HG03280 (cell line): ENCODE measurements around the gene SOX6.
"Not testable (repeated sequence)": the region's sequence is repeated elsewhere in the genome, so short reads cannot be mapped to it uniquely, and the experiment has no call there.

Experiments
- ATAC-seq: cut with Tn5 transposase; IDR thresholded peaks from one replicate; pipeline ENCODE4 v1.9.1; 2021; ENCODE audit warnings: mild to moderate bottlenecking, moderate library complexity; ENCODE audit not compliant: unreplicated experiment

SOX6 gene

DNA sequence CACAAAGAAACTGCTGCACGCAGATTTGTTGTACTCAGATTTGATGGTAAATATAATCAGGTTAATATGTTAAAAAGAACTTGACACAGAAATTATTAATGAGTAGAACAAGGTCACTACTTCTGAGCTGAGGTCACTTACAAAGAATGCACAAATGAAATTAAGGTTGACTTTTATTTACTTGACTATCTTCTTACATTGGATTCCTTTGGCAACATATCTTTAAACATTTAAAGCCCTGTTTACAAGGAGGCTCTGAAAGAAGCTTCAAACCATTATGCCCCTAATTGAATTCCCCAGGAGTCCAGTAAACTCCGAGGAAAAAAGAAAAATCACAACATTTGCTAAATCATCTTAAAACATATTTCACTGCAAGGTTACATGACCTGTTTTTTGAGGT, 245.5 kb downstream of the SOX6 start:
- no peak for ATAC-seq

DNA sequence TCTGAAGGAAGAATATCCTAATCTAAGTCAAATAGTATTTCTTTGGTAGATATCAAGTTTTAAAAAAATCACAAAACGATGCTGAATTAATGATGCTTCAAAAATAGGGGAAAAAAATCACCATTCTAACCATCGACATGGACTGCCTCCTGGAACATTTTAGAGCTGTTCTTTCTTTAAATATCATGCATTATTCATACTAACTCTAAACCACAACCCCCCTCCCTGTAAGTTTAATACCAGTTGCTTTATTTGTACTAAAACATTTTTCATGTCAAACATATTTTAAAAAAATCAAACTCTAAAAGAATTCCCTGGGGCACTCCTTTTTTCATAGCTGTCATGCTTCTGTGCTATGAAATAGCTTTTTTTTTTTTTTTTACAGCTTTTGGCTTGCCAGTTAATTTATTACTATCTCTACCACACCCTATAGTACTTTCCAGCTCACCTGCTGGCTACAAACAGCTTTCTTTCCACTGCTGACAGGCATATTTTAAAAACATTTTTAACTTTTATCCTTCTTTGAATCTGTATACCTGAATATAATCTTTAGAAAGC, 256.9 kb downstream of the SOX6 start:
- no peak for ATAC-seq

DNA sequence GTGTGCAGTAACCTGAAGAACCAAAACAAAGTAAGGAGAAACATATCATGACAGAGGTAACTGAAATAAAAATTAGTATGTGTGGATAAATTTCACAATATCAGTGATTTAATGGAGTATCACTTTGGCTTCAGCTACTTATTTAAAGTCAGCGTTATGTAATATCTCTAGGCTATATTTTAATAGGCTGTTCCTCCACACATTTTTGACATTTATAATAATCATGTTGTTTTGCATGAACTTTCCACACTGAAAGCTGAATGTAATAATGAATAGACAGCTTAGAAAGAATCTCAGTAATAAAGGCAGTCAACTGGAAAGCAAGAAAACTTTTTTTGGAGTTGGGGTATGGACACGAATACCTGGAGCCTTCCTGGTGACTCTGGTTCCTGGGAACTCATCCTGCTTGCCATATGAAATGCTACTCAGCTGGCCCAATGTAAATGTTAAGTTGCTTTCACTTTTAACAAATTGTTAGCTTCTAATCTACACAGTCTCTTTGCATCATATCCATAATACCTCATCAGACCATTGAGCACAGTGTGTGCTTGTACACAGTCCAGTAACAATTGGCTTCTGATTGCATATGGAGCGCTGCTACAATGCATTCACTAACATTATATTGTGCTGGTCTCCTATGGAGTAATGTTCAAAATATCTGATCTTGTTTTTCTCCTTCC, 257.7 kb downstream of the SOX6 start:
- ATAC-seq: no peak

DNA sequence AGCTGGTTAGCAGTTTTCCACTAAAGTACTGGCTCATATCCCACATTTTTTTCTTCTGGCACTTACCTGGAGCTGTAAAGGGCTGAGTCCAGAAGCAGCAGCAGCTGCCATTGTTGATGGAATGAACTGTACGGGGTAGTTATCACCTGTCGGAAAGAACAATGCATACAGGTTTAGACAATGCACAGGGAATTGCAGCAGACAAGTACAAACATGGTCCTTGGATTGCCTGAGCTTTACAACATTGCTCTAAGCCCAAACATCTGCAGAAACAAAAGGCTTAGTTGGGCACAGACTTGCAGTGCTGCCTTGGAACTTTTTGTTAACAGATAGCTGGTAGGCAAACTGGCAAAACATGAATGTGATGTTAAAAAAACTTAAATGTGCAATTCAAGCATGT, 258.8 kb downstream of the SOX6 start:
- no peak for ATAC-seq

DNA sequence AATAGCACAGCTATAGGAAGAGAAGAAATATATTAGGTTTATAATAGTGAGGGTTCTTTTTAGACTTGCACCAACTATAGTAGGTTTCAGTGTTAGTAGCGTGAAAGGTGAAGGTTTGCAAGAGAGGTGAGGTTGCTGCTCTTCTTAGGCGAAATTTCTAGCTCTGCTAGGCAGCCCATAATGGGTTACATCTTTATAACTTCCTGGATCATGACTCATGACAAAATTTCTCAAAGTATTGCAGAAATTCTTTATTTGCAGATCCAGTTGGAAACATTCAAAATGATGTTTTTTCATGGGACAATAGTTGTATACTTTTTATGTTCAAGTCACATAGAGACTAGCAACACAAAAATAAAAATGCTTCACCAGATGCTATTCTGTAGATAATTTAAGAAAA, 260.0 kb downstream of the SOX6 start:
- ATAC-seq: no peak

DNA sequence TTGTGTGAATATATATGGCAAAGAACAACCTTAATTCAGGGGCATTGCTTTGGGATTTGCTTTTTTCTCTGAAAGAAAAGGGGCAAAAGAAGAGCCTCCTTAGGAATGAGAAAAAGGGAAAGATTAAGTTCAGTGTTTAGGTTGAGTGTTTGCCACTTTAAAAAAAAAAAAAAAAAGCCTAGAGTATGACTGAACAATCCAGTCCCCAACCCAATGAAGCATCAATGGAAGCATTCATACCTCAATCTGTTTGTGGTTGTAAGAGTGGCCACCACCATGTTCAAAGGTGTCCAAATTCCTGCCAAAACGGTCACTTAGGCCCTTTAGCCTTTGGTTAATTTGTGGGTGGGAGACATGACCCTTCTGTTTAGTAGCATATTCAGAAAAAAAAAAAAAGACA, 260.6 kb downstream of the SOX6 start:
- no peak for ATAC-seq

DNA sequence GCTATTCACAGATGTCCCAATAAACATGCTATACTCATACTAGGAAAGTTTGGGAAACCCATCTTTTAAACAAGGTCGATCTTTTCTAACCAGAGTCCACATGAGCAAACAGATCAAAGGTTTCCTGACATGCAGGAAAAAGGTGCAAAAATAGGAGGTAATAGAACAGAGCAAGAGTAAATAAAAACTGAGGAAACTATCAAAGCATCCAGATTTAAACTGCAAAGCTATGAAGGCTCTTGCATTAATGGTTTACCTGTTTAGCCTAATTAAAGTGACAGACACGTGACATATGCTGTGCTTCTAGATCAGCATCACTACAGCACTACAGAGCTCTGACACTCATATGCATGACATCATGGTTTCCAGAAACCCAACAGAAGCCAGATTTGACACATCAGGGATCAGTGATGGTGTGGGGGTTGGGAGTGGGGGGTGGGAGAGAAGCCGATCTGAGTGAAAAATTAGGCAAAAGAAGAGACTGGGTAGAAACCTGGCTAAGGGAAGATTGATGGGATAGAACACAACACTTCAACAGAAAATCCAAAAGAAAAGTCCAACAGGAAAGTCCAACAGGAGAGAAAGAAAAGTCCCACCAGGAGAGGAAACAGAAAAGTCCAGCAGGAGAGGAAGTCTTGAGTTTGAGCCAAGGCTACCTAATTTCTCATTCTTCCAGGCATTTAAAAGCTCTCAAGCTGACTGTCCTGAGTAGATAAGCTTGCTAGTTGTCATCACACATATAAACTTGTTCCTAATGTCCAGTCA, 262.3 kb downstream of the SOX6 start:
- no peak for ATAC-seq

DNA sequence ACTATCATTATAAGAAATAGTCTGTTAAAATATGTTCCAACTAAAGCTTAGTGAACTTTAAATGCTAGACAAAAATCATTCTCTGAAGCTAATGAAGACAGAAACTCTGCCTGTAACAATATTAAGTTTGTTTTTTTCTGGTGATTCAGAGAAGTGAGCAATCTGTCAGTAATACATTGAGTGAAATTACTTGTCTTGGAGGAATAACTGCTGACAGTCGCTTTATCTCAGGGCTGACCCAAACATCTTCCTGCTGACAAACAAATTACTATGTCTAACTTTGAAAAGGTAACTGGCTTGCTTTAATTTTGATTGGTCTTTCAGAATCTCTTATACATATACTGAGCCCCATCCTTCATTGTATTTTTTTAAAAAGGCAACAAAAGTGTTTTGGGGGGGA, 264.5 kb downstream of the SOX6 start:
- ATAC-seq: no peak

DNA sequence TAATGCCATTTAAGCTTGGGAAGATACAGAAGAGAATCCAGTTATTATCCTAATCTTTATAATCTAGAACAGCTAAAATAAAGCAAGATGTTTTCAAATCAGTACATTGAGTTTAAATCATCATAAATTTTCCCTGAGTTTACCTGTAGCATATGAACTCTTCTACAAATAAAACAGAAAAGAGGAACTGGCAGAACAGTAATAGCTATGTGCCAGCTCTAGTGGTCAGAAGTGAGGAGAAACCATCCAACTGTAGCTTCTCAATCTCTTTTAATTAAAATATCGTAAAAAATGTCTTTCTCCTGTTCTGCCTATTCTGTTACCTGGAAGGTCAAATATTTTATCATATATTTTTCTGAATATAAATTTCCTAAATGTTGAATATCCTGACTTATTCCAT, 266.9 kb downstream of the SOX6 start:
- no peak for ATAC-seq

DNA sequence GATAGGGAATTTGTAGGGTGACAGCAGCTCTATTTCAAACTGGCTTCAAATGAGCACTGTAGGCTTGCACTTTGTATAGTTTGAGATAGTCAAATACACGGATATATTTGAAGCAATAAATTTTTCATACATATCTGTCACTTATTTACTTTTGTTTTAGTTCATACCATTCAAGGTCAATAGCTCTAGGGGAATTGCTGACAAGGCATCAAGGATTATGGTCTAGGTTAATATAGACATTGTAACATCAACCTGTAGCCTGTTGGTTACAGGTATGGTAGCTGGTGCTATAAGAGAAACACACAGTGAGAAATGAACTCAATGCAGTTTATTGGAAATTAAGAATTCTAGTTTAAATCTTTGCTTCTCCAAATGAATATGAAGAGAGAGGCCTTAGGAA, 267.6 kb downstream of the SOX6 start:
- ATAC-seq: no peak

DNA sequence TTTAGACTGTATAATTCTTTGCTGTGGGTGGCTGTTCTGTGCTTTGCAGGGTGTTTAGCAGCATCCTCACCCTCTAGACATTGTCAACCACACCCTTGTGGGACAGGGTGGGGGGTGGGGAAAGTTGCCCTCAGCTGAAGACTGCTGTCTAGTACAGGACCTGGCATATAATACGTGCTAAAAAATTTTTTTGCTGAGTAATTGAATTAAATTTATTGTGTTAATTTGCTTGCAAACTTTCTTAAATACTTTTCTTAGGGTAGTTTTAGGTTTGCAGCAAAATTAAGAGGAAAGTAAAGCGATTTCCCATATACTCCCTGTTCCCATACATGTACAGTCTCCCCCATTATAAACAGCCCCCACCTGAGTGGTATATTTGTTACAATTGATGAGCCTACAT, 268.5 kb downstream of the SOX6 start:
- ATAC-seq: no peak

DNA sequence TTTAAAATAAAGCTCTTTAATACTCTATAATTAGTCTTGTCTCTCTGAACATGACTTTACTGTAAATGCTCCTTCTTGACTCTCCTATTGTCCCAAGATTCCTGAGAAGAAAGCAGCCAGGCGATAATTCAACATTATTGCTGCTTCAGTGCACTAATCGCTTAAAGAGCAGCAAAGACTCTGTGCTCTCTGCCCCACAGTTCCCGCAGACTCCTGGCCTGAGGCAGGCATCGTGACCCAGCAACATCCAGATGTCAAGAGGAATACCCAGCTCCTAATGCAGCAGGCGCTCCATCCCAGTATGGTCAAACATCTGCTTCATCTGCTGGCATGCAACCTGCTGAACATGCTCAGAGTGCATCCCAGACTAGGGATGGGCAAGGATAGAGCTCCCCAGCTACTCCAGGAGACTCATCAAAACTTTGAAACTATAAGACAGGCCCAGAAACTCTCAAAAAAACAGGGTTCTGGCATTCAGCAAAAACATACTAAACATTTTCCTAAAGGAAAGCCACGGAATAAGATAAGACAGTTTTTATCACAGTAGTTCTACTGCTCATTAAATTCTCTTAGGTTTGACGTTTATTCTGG, 270.0 kb downstream of the SOX6 start:
- no peak for ATAC-seq

DNA sequence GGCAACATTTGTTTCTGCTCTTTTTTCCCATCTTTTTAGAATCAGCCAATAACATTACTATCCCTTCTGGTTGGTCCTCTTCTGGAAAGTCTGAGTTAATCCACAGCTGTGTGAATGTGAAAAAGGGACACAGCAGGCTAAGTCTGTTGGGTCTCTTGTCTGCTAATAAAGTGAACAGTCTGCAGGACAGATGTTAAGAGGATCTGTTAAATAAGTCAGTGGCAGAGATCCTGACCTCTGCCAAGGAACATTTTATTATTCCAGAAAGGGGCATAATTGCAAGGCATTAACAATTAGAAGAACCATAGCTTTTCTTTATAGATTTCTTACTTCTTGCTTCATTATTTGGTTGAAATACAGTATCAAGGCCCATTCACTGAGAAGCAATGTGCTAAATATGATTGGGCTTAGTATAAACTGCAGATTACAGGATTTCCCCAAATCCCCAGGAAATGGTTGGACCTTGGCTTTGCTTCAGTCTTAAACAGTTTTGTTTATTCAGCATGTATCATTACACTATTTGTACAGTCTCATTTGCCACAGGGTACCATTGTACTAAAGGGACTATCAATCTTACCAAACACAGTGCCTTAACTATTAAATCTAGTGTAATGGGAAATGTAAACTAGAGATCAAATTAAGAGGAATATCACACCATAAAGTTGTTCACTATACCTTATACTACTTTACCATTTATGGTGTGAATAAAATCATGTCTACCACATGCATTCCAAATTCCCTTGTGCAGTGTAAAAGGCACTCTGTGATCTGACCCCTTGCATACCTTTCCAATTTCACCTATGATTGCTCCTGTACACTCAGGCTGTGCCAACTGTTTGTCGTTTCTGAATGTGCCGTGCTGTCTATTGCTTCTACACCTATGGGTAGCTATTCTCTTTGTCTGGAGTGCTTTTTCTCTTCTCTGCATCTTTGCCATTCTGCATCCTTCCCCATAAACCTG, 274.0 kb downstream of the SOX6 start:
- no peak for ATAC-seq

DNA sequence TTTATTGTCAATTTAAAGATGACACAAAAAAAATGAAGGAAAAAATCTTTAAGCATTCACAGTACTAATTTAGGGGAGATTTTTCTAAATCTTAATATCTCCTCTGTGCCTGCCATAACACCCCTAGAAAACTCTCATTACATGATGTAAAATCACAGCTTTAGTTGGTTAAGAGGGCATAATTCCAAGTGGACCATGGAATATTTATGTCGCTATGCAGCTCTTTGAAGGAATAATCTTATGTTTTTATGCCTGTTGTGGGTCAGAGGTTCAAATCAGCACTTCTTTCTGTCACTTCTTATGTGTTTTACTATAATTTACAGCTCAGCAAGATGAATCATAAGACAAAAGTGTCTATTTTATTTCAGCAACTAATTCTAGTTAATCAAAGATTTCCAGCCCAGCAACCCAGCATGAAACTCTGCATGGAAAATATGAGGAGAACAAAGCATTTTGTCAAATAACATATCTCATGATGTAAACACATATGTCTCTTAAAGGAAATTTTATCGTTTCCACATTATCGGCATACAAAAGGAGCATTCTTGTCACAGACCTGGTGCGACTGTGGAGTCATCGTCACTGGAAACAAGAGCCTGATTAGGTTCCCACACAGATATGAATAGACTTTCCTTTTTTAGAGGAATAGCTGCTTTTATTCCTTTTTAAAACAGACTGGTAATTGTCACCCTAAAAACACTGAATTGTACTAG, 274.8 kb downstream of the SOX6 start:
- ATAC-seq: no peak

DNA sequence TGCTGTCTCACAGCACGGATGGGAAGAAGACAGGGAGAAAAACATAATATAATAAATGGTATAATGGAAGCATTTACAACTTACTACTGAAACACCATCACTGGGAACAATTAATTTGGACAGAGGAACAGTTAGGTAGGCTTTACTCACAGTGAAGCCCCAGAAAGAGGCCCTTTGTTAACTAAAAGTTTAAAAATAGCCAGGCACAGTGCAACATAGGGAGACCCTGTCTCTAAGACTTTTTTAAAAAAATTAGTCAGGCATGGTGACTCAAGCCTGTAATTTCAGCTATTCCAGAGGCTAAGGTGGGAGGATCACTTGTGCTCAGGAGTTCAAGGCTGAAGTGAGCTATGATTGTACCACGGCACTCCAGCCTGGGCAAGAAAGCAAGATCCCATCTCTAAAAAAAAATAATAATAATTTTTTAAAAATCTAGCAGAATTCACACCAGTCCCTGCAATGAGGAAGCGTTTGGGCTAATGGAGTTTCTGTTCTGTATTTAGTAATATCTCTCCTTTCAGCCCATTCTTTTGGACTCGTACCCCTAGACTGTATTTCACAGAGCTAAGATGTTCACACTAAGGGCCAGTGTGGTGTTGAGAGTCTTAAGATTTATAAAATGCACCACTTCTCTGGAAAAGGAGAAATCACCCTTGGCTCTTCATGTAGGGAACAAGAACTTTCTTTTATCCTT, 275.5 kb downstream of the SOX6 start:
- ATAC-seq: no peak

DNA sequence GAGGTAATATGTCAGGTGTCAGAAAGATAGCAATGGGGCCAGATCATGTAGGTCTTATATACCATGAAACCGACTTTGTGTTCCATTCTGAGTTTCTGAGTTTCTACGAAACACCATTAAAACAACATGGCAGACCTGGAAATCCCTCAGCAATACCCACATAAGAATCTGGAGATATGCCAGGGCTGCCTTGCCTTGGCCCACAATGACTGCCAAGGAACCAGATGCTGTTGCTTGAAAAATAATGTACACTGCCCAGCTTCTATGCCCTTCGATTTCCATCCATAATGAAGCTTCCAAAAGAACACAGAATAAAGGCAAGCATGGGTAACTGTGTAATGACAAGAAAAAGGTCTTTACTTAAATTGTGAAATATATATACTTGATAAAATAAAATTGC, 277.4 kb downstream of the SOX6 start:
- no peak for ATAC-seq

DNA sequence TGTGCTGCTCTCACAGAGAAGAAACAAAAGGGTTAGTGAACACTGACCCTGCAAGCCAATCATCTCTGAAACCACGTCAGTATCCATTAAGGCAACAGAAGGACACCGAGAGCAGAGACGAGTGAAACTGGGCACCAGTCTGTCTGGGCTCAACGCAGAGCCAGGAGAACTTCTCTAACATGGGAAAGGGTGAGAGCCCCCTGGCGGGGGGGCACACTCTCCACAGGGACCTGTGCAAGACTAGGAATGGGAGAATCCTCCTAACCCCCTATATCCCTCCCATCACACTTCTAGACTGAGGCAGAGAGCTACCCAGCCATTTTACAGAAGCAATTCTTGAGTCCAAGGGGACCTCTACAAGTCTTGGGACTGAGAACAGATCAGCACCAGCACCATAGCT, 285.8 kb downstream of the SOX6 start:
- no peak for ATAC-seq

DNA sequence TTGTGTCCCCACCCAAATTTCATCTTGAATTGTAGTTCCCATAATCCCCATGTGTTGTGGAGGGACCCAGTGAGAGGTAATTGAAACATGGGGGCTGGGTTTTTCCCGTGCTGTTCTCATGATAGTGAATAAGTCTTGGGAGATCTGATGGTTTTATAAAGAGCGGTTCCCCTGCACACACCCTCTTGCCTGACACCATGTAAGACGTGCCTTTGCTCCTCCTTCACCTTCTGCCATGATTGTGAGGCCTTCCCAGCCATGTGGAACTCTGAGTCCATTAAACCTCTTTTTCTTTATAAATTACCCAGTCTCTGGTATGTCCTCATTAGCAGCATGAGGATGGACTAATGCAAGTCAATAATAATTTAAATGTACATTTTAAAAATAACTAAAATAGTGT, 289.1 kb downstream of the SOX6 start:
- ATAC-seq: not testable (repeated sequence)

DNA sequence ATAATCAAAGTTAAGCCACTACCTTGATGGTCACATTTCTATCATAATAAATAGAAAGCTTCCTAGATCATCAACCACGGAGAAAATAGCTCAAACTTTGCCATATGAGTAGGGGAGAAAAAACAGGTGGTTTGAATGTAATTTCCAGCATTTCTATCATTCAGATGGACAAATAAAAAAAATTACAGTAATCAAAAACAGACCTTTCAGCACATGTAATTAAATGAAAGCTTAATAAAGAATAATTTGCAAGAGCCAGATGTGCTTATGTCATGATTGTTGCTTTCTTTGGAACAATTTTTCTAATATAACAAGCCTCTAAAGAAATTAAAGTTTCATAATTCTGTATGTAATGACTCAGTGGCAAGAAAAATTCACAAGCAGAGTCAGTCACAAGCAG, 297.0 kb downstream of the SOX6 start:
- ATAC-seq: no peak

DNA sequence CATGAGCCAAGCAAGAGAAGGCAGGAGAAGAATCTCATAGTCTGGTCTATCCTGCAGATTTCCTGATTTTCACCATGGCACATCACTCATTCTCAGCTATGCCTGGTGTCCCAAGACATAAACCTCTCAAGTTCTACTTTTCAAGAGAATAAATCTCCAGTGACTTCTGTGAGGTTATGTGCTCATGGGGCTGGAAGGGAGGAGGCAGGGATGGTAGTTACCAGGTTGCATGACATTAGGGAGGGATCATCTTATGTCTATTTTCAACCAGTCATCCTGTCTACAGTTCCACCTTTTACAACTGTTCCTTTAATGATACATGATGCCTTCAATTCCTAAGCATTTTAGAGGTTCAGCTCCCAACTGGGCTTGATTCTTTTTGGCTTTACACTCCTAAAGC, 297.7 kb downstream of the SOX6 start:
- ATAC-seq: no peak
